Sigmoid colon (tissue), 4 donors: ENCODE results near the gene KLF5.

Experiments used
- POLR2A ChIP-seq, 2 donors: fragments of 450-650 bp; IDR thresholded peaks; one replicate each; pipeline ENCODE4 v1.6.1; 2016; ENCODE audit warnings: antibody characterized with exemption in 2 of 2, mild to moderate bottlenecking in 2 of 2, moderate library complexity in 2 of 2
- POLR2AphosphoS5 ChIP-seq, 4 donors: sonication (generic); formaldehyde crosslinking; IDR thresholded peaks; one replicate each; pipeline ENCODE4 v1.6.1; 2017; ENCODE audit warnings: antibody characterized with exemption in 4 of 4
- TF ChIP-seq, protein P1 (sequence below), 4 experiments: fragments of 450-650 bp in 3 of 4; fragments of 200-600 bp in 1 of 4; IDR thresholded peaks; one replicate each; pipeline ENCODE4 v1.5.1; 2016 to 2019; ENCODE audit warnings: antibody characterized with exemption in 4 of 4, mild to moderate bottlenecking in 3 of 4, moderate library complexity in 2 of 4

DNA sequence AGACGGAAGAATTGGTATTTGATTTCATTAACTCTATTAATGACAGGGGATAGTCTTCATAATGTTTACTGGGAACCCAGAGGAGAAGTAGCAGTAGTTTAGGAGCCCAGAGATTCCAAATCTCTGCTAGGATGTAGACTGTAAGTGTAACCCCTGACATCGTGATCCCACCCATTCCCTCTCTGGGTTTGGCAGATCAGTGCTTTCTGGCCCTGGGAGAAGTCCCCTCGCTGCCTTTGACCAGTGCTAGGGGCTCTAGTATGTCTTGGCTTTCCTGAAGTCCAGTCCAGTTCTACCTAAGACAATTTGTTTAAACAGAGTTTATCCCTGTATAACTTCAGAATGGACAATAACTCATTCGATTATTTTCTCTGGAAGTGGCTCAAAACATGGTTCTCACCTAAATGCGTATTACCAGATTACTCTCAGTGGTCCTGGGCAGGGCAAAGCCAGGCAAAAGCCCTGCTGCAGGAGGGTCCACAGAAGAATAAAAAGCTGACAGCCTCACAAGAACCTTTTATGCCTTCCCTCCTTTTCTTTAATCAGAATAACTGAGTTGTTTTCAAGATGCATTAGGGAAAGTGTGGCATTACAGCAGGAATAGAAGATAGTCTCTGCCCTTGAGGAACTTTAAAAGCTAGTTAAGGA, 11.8 kb downstream of the KLF5 start:
- TF ChIP-seq POLR2A (IDR thresholded peaks at IDR 0.05) (no peak), POLR2AphosphoS5 (IDR thresholded peaks at IDR 0.05) (no peak)
- TF ChIP-seq, protein P1, sequence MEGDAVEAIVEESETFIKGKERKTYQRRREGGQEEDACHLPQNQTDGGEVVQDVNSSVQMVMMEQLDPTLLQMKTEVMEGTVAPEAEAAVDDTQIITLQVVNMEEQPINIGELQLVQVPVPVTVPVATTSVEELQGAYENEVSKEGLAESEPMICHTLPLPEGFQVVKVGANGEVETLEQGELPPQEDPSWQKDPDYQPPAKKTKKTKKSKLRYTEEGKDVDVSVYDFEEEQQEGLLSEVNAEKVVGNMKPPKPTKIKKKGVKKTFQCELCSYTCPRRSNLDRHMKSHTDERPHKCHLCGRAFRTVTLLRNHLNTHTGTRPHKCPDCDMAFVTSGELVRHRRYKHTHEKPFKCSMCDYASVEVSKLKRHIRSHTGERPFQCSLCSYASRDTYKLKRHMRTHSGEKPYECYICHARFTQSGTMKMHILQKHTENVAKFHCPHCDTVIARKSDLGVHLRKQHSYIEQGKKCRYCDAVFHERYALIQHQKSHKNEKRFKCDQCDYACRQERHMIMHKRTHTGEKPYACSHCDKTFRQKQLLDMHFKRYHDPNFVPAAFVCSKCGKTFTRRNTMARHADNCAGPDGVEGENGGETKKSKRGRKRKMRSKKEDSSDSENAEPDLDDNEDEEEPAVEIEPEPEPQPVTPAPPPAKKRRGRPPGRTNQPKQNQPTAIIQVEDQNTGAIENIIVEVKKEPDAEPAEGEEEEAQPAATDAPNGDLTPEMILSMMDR (IDR thresholded peaks at IDR 0.05) = no peak
